ENCODE data around the gene CDK3. TPM values are rescaled to one million over a fixed set of nuclear protein-coding genes. Genes with fewer than 3 reads are reported as not detected.

CDK3 gene
- total and polyA plus RNA-seq, 2 donors (not counting 3 experiments of a cell fraction or from before 2014, with no cell fraction given) = 8.5 to 8.7 TPM

DNA sequence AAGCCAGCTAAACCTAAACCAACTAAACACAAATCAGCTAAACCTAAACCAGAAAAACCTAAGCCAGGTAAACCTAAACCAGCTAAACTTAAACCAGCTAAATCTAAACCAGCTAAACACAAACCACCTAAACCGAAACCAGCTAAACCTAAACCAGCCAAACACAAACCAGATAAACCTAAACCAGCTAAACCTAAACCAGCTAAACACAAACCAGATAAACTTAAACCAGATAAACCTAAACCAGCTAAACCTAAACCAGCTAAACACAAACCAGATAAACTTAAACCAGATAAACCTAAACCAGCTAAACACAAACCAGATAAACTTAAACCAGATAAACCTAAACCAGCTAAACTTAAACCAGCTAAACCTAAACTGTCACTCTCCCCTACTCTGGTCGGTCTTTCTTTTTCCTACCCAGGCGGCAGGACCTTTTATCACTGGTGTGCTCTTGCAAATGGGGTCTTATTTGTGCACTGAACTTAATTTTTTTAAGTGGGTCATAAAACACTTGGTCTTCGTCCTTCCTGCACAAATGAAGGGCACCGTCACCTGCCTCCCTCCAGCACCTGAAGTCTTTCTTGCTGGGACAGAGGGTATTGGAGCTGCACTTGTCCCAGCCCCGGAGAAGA is 19.3 kb downstream of the CDK3 start:
- no peaks in the 10 kb centered on the region for H3K36me3 ChIP-seq (ENCODE audit: control insufficient read depth in 2 of 2, extremely low read depth in 1 of 2, insufficient read depth in 2 of 2, low read length in 2 of 2)
- BruUV-seq (replicated peaks) = no TSS peak
- H2AFZ ChIP-seq (ENCODE audit: low read depth, low read length) = no peak overlapping the region
- H3K9ac ChIP-seq (replicated peaks; ENCODE audit: extremely low read depth, insufficient read depth, low read length) = no peak overlapping the region
- dilution Hi-C loops (cut with MboI; ENCODE audit: extremely low pct_ligation_motif_present, low sequenced_read_pairs) = no loop called here
- no peak overlapping the region for H3K4me3 ChIP-seq (replicated peaks in 1 of 3; ENCODE audit: insufficient read depth in 1 of 3, low read depth in 1 of 3, low read length in 3 of 3)
- no peaks in the 10 kb centered on the region for H3K9me3 ChIP-seq (replicated peaks; ENCODE audit: control insufficient read depth, insufficient read depth, low read length)
- POLR2A ChIA-PET = no interaction called here
- H3K27me3 ChIP-seq (ENCODE audit: control insufficient read depth in 2 of 2, insufficient read depth in 2 of 2, low read length in 2 of 2) = no peaks in the 10 kb centered on the region
- CTCF ChIA-PET = interaction anchor here (0.8 to 2.3 kb wide), 8 partner anchors 9 to 378 kb away, joined by 3 to 9 read pairs (median 4); no protein-coding TSS in a partner anchor
- H3K79me2 ChIP-seq (ENCODE audit: control insufficient read depth, insufficient read depth, low read length) = no peaks in the 10 kb centered on the region
- no peaks in the 10 kb centered on the region for H4K20me1 ChIP-seq (replicated peaks; ENCODE audit: control insufficient read depth, extremely low read depth, insufficient read depth, low read length)
- FAIRE-seq (no peak), DNase-seq (ENCODE audit: low read depth, low spot score) (no peak)
- H3K4me2 ChIP-seq (ENCODE audit: insufficient read depth, low read length) = no peak overlapping the region
- H3K4me1 ChIP-seq (ENCODE audit: control insufficient read depth, extremely low read depth, insufficient read depth, low read length) = no peaks in the 10 kb centered on the region
- TF ChIP-seq POLR2A (IDR thresholded peaks at IDR 0.05; ENCODE audit: low read depth, low read length) = no peak
- TF ChIP-seq FOS (IDR thresholded peaks at IDR 0.05; ENCODE audit: borderline replicate concordance, insufficient read depth, low read length) = no peak
- no peak for TF ChIP-seq POLR2AphosphoS5 (IDR thresholded peaks at IDR 0.05; ENCODE audit: insufficient read depth, low read depth, low read length)
- no peak overlapping the region for H3K27ac ChIP-seq (ENCODE audit: insufficient read depth, low read depth, low read length)
- intact Hi-C loops (cut with micrococcal nuclease) = loop anchor here (10.0 kb wide), 2 partner anchors 165 to 255 kb away; no protein-coding TSS in a partner anchor
- no peaks in the 10 kb centered on the region for H3K9me1 ChIP-seq (replicated peaks; ENCODE audit: control insufficient read depth, extremely low read depth, insufficient read depth, low read length)

- Histone ChIP-seq H3K4me1 (ENCODE audit: control insufficient read depth, extremely low read depth, insufficient read depth, low read length) (no peaks in the 10 kb centered on the region), H3K79me2 (ENCODE audit: control insufficient read depth, insufficient read depth, low read length) (no peaks in the 10 kb centered on the region), H3K9ac (replicated peaks; ENCODE audit: extremely low read depth, insufficient read depth, low read length) (no peak overlapping the region), H3K36me3 (ENCODE audit: control insufficient read depth in 2 of 2, extremely low read depth in 1 of 2, insufficient read depth in 2 of 2, low read length in 2 of 2) (no peaks in the 10 kb centered on the region), H4K20me1 (replicated peaks; ENCODE audit: control insufficient read depth, extremely low read depth, insufficient read depth, low read length) (no peaks in the 10 kb centered on the region), H2AFZ (ENCODE audit: low read depth, low read length) (no peak overlapping the region), H3K4me3 (replicated peaks in 1 of 3; ENCODE audit: insufficient read depth in 1 of 3, low read depth in 1 of 3, low read length in 3 of 3) (no peak overlapping the region), H3K9me1 (replicated peaks; ENCODE audit: control insufficient read depth, extremely low read depth, insufficient read depth, low read length) (no peaks in the 10 kb centered on the region), H3K9me3 (replicated peaks; ENCODE audit: control insufficient read depth, insufficient read depth, low read length) (no peaks in the 10 kb centered on the region), H3K27ac (ENCODE audit: insufficient read depth, low read depth, low read length) (no peak overlapping the region), H3K4me2 (ENCODE audit: insufficient read depth, low read length) (no peak overlapping the region), H3K27me3 (ENCODE audit: control insufficient read depth in 2 of 2, insufficient read depth in 2 of 2, low read length in 2 of 2) (no peaks in the 10 kb centered on the region)
- intact Hi-C loops (cut with micrococcal nuclease) = no loop called here
- ChIA-PET CTCF (interaction anchor here (0.9 kb wide), 1 partner anchor 8 kb away, joined by 3 read pairs; no protein-coding TSS in a partner anchor), POLR2A (no interaction called here)
- FAIRE-seq (no peak), DNase-seq (ENCODE audit: low read depth, low spot score) (no peak)
- BruUV-seq (replicated peaks) = no TSS peak
- dilution Hi-C loops (cut with MboI; ENCODE audit: extremely low pct_ligation_motif_present, low sequenced_read_pairs) = no loop called here
- TF ChIP-seq FOS (IDR thresholded peaks at IDR 0.05; ENCODE audit: borderline replicate concordance, insufficient read depth, low read length) = no peak
- TF ChIP-seq MAX (IDR thresholded peaks at IDR 0.05; ENCODE audit: insufficient read depth, insufficient read length) = no peak
- no peak for TF ChIP-seq POLR2A (IDR thresholded peaks at IDR 0.05; ENCODE audit: low read depth, low read length)
- TF ChIP-seq GATA2 (IDR thresholded peaks at IDR 0.05; ENCODE audit: insufficient read depth, insufficient read length, low read depth, low read length) = no peak
- no peak for TF ChIP-seq MYC (IDR thresholded peaks at IDR 0.05; ENCODE audit: low read depth, low read length)
- no peak for TF ChIP-seq JUN (IDR thresholded peaks at IDR 0.05; ENCODE audit: borderline replicate concordance, insufficient read depth, insufficient read length, low read depth)
- TF ChIP-seq POLR2AphosphoS5 (IDR thresholded peaks at IDR 0.05; ENCODE audit: insufficient read depth, low read depth, low read length) = no peak
- no peak for TF ChIP-seq EZH2 (IDR thresholded peaks at IDR 0.05; ENCODE audit: borderline replicate concordance, low read depth, low read length, severe bottlenecking)
- no peak for TF ChIP-seq CTCF (IDR thresholded peaks at IDR 0.05; ENCODE audit: extremely low read depth in 1 of 2, insufficient read depth in 1 of 2, low read depth in 1 of 2, low read length in 2 of 2)
These were observed 21.6 kb downstream of the CDK3 start for GRCh38 chr17:76022285-76022684.
